Measurements from ENCODE around the gene TSEN2.
"Not testable (repeated sequence)": the region's sequence is repeated elsewhere in the genome, so short reads cannot be mapped to it uniquely, and the experiment has no call there.

TSEN2 gene

GRCh38 chr3:12484198-12484982, at the start of gene TSEN2:
TSS of gene TSEN2 (plus strand) at chr3:12484480. CDS start at chr3:12489801, 5,321 bp downstream.
- peak; percentile 90 for DNase-seq

- no peak for DNase-seq
Observed at GRCh38 chr3:12436514-12437220, 47.6 kb upstream of the TSEN2 start.

- no peak for DNase-seq
Observed at GRCh38 chr3:12437221-12437605, 47.1 kb upstream of the TSEN2 start.

- no peak for DNase-seq
Observed at GRCh38 chr3:12437861-12438260, 46.4 kb upstream of the TSEN2 start.

GRCh38 chr3:12438318-12438717, 46.0 kb upstream of the TSEN2 start:
- DNase-seq = no peak

- no peak for DNase-seq
Observed at GRCh38 chr3:12439161-12439940, 44.9 kb upstream of the TSEN2 start.

GRCh38 chr3:12440927-12441714, 43.2 kb upstream of the TSEN2 start:
- no peak for DNase-seq

- DNase-seq = no peak
Observed at GRCh38 chr3:12442654-12443501, 41.4 kb upstream of the TSEN2 start.

- no peak for DNase-seq
Observed at GRCh38 chr3:12443781-12444522, 40.3 kb upstream of the TSEN2 start.

GRCh38 chr3:12444582-12445471, 39.5 kb upstream of the TSEN2 start:
- no peak for DNase-seq

GRCh38 chr3:12445523-12446240, 38.6 kb upstream of the TSEN2 start:
- no peak for DNase-seq

- DNase-seq = no peak
Observed at GRCh38 chr3:12446298-12446697, 38.0 kb upstream of the TSEN2 start.

- DNase-seq = no peak
Observed at GRCh38 chr3:12447075-12447474, 37.2 kb upstream of the TSEN2 start.

GRCh38 chr3:12448404-12449202, 35.7 kb upstream of the TSEN2 start:
- not testable (repeated sequence) for DNase-seq

- no peak for DNase-seq
Observed at GRCh38 chr3:12449889-12450682, 34.2 kb upstream of the TSEN2 start.

- DNase-seq = no peak
Observed at GRCh38 chr3:12451481-12451880, 32.8 kb upstream of the TSEN2 start.

GRCh38 chr3:12451960-12452359, 32.3 kb upstream of the TSEN2 start:
- no peak for DNase-seq

Data from NCI-H2107 (cell line).